ENCODE measurements around the gene ANAPC13.

Gene ANAPC13

DNA sequence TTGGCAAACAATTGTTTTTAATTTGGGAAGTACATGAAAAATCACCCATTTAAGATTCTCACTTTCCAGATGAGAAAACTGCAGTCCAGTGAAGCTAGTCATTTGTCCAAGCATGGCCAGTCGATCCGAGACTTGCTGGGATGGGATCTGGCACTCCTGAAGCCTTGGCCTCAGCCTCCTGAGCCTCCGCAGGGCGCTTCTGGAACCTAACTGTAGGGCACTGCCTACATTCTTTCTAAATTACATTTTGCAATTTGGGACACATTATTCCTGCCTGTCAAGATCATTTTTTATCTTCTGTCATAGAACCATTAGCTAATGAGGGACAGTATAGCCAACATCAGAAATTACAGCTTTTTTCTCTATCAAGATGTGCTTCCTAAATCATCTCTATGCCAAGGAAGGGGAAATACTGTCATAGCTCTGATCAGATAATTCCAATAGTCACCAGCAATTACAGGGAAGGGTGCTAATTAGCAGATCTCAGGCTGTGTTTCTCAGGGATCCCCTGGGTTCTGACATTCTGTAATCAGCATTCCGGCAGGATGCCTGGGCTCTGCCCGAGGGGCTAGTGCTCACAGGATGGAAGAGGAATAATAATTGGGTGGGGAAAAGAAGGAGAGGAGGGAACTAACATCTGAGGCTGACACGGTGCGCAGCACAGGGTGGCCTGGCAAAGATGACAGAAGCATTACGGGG lies 28.3 kb downstream of the ANAPC13 start:
- DNase-seq (ENCODE audit: low read depth, low spot score) = no peak
- no peak overlapping the region for H3K27ac ChIP-seq

GRCh38 chr3:134453631-134454030 lies 32.2 kb downstream of the ANAPC13 start:
- no peak overlapping the region for H3K27ac ChIP-seq
- DNase-seq (ENCODE audit: low read depth, low spot score) = no peak

GRCh38 chr3:134449951-134450350 lies 35.8 kb downstream of the ANAPC13 start:
- H3K27ac ChIP-seq = no peak overlapping the region
- no peak for DNase-seq (ENCODE audit: low read depth, low spot score)

GRCh38 chr3:134449277-134449676 lies 36.5 kb downstream of the ANAPC13 start:
- H3K27ac ChIP-seq = no peak overlapping the region
- no peak for DNase-seq (ENCODE audit: low read depth, low spot score)

DNA sequence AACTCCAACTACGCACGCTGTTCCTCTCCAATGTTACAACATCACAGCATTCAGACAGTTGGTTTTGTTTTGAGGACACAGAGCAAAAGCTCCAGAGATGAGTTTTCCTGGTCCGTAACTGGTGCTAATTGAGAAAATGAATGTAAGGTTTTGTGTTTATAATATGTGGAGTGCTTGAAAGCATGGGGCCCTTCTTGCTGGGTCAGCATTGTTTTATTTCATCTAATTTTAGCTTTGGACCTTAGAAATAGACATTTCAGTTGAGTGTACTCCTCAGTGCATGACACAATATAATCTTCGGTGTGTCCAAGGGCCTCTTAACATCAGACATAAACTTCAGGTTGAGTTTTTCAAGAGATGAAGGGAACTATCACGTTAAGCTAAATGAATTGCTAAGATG lies 37.1 kb downstream of the ANAPC13 start:
- DNase-seq (ENCODE audit: low read depth, low spot score) = no peak
- H3K27ac ChIP-seq = no peak overlapping the region

GRCh38 chr3:134447351-134447750 lies 38.4 kb downstream of the ANAPC13 start:
- no peak overlapping the region for H3K27ac ChIP-seq
- DNase-seq (ENCODE audit: low read depth, low spot score) = no peak

DNA sequence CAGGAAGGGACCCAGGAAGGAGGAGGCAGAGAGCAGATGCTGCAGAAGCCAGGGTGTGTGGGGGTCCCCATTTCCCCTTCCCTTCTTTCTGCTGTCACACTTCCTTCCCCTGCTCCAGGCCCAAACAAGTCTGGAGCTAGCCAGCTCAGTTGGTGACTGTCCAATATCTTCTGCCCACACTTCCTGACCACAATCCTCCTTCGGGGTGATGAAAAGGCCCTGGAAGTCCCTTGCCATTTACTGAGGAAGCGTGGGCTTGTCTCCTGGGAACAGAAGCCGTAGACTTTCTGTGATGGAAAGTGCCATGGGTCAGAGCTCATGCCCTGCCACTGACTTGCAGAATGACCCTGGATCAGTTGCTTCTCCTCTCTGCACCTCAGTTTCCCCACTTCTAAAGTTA lies 39.0 kb downstream of the ANAPC13 start:
- DNase-seq (ENCODE audit: low read depth, low spot score) = peak; percentile 5
- H3K27ac ChIP-seq = peak overlapping the region; percentile 30

GRCh38 chr3:134445636-134446035 lies 40.1 kb downstream of the ANAPC13 start:
- H3K27ac ChIP-seq = no peak overlapping the region

DNA sequence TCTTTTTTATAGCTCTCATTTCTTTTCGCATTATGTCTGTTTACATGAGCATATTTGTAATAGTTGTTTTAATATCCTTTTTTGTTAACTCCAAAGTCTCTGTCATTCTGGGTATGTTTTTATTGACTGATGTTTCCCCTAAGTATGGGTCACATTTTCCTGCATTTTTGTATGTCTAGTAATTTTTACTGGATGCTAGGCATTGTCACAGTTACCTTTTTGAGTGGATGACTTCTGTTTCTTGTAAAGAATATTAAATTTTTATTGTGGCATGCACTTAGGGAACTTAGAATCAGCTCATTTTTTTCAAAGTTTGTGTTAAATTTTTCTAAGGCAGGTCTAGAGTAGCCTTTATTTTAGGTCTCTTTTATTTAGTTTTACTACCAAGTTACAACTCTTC lies 40.7 kb downstream of the ANAPC13 start:
- no peak for DNase-seq (ENCODE audit: low read depth, low spot score)
- no peak overlapping the region for H3K27ac ChIP-seq

More at GRCh38 chr3:134445636-134446035, 40.1 kb downstream of the ANAPC13 start:
- DNase-seq (ENCODE audit: low read depth, low spot score) = no peak

GRCh38 chr3:134441821-134442220 lies 44.0 kb downstream of the ANAPC13 start:
- DNase-seq (ENCODE audit: low read depth, low spot score) = no peak
- H3K27ac ChIP-seq = no peak overlapping the region

- H3K27ac ChIP-seq = no peak overlapping the region
Measured at GRCh38 chr3:134441321-134441720, 44.5 kb downstream of the ANAPC13 start.

GRCh38 chr3:134437211-134437752 lies 48.5 kb downstream of the ANAPC13 start:
- H3K27ac ChIP-seq = peak overlapping the region; percentile 4

More at GRCh38 chr3:134441321-134441720, 44.5 kb downstream of the ANAPC13 start:
- DNase-seq (ENCODE audit: low read depth, low spot score) = no peak

DNA sequence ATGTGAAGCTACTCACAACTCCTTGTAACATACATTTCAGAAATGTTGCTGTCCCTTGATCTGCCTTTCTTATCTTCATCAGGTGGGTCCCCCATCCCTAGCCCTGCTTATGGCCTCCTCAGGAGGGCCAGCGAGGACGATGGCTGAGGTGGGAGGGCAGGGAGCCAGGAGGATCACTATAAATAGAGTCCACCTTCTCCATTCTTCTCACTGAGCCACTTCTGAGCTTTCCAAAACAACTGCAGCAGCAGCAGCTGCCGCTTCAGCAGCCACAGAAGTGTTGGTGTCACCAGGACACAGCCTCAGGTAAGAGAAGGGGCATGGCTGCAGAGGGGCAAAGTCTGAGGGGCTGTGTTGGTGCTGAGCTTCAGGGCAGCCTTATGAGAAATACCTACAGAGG lies 53.5 kb downstream of the ANAPC13 start:
- H3K27ac ChIP-seq = no peak overlapping the region
- no peak for DNase-seq (ENCODE audit: low read depth, low spot score)

More at GRCh38 chr3:134437211-134437752, 48.5 kb downstream of the ANAPC13 start:
- no peak for DNase-seq (ENCODE audit: low read depth, low spot score)

DNA sequence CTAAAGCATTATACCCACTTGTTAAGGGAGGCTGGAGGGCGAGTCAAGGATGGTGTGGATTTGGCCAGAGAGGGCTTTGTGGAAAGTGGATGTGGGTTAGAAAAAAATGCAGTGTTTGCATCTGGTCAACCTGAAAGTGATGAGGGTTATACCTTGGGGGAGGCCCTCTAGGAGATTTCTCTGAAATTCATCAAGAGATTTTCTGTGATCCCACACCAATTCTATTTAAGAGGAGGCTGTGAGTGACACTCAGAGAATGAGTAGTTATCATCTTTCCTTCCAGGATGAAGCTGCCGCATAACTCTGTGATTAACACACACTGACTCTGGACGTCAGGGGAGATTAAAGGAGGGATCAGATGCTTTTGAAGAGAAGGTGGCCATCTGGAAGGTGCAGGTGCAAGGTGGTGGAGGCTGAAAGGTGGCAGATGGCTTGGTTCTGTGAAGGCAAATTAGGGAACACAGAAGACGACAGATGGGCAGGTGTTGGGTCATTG lies 54.8 kb downstream of the ANAPC13 start:
- no peak overlapping the region for H3K27ac ChIP-seq

DNA sequence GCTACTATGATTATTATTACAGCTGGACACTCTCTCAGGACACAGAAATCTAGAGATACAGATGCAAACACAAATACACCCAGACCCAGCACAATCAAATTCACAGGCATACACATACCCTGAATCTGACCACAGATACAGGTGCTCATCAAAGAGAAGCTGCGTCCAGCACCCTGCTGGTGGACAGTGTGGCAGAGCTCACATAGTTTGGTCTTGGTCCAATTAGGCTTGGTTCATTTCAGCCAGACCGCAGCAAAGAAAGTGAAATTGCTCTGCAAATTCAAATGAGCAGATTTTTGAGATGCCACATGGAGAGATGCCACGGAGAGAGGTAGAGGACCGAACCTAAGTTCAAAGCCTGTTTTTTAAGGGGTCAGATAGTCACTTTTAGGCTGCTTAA lies 55.6 kb downstream of the ANAPC13 start:
- H3K27ac ChIP-seq = no peak overlapping the region
- no peak for DNase-seq (ENCODE audit: low read depth, low spot score)

More for the DNA sequence above, 54.8 kb downstream of the ANAPC13 start:
- DNase-seq (ENCODE audit: low read depth, low spot score) = no peak

DNA sequence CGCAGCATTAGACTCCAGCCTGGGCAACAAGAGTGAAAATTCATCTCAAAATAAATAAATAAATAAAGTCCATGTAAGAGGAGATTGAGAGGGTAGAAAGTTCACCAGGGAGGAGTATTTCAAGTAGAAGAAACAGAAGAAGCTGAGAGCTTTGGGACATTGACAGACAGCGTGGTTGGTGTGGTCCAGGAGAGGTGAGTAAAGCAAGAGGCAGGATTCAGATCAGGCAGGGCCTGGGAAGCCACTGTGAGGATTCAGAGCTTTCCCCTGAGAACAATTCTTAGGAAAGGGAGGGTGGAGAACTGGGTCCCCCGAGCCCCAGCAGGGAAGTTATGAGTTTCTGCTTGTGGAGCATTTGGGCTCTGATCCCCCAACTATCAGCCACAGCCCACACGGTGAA lies 57.4 kb downstream of the ANAPC13 start:
- DNase-seq (ENCODE audit: low read depth, low spot score) = no peak

More for the DNA sequence above, 57.4 kb downstream of the ANAPC13 start:
- H3K27ac ChIP-seq = peak overlapping the region; percentile 81
